GM21576 (cell line): ENCODE results near the gene GPR89B.
"Not testable (repeated sequence)": the region's sequence is repeated elsewhere in the genome, so short reads cannot be mapped to it uniquely, and the experiment has no call there.

Experiments used
- ATAC-seq: cut with Tn5 transposase; IDR thresholded peaks from one replicate; pipeline ENCODE4 v1.9.1; 2021; ENCODE audit warnings: mild to moderate bottlenecking, moderate library complexity; ENCODE audit not compliant: unreplicated experiment

GPR89B gene

GRCh38 chr1:147928236-147929132, at the start of gene GPR89B:
GPR89B (plus strand) TSS chr1:147928420; CDS start chr1:147928537, 117 bp downstream.
- peak; percentile 97 for ATAC-seq

- no peak for ATAC-seq
These were observed 48.3 kb upstream of the GPR89B start for GRCh38 chr1:147879911-147880310.

DNA sequence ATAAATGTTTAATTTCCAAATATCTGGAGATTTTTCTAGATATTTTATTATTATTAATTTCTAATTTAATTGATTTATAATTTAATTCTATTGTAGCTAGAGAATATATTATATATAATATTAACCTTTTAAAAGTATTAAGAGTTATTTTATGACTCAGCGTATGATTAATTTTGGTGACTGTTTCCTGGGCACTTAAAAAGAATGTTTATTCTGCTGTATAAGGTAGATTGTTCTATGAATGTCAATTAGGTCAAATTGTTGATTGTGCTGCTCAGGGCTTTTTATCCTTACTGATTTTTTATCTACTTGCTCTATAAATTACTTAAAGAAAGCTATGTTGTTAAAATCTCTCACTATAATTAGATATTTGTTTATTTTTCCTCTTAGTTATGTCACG, 45.7 kb upstream of the GPR89B start:
- ATAC-seq: no peak

DNA sequence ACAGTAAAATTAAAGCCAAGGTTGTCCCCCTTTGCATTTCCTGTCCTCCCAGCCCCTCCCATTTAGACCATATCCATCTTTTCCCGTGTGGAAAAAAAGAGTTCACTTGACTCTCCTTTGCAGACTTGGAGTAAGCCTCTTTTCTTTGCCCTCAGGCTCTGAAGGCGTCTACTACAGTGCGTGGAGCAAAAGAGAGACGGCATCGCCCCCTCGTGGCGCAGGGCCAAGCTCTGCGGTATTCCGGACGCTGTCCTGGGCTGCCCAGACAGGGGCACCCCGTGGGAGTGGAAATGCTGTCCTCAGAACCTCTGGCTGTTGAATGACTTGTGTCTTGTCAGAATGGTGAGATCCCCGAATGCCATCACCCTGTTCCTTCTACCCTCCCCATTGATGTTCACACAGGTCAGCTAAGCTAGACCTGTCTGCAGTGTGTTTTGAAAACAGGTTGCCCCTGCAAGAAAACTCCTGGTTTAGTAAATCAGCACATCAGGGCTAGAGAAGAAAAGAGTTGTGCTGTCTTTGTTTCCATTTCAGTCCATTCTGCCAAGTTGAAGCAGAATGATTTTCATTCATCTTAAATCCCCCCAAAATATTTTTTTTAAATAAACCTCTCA, 37.9 kb upstream of the GPR89B start:
- no peak for ATAC-seq

DNA sequence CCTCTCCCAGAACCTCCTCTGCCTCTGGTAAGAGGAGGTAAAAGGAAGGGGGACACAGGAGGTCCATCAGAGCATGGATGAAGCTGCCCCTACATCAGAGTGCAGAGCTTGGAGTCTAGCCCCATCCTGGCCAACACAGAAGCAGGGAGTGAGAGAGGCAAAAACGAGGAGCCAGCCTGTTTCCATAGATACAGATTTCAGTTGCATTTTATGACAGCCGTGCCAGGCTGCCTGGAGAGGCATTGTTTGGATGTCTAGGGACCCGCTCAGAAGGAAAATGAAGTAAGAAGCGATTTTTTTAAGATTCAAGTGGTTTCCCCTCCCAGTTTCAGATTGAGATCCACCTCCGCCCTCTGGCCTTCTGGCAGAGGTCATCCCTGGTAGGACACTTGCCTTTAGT, 37.1 kb upstream of the GPR89B start:
- ATAC-seq: no peak

GRCh38 chr1:147892216-147892615, 36.0 kb upstream of the GPR89B start:
- no peak for ATAC-seq

DNA sequence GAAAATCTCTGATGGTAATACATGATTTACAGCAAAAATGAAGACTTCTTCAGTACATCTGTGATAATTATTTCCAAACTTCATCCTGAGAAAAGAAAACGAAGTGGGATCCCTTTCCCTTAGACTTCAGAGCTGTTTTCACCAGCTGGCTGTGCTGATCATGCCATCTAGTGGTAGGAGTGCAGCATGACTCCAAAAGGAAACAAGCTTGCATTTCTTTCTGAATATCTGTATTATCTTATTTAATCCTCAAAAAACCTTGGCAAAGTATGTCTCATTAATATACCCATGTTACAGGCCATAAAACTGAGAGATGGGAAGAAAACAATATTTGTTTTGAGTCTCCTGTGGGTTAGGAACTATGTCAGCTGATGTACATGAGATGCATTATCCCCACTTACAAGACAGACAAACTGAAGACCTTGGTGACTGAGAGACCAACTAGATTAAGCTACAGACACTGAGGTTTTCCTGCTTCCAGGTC, 35.4 kb upstream of the GPR89B start:
- ATAC-seq: no peak

GRCh38 chr1:147895123-147895522, 33.1 kb upstream of the GPR89B start:
- no peak for ATAC-seq

- no peak for ATAC-seq
These were observed 31.0 kb upstream of the GPR89B start for GRCh38 chr1:147897029-147897752.

GRCh38 chr1:147897789-147898188, 30.4 kb upstream of the GPR89B start:
- no peak for ATAC-seq

DNA sequence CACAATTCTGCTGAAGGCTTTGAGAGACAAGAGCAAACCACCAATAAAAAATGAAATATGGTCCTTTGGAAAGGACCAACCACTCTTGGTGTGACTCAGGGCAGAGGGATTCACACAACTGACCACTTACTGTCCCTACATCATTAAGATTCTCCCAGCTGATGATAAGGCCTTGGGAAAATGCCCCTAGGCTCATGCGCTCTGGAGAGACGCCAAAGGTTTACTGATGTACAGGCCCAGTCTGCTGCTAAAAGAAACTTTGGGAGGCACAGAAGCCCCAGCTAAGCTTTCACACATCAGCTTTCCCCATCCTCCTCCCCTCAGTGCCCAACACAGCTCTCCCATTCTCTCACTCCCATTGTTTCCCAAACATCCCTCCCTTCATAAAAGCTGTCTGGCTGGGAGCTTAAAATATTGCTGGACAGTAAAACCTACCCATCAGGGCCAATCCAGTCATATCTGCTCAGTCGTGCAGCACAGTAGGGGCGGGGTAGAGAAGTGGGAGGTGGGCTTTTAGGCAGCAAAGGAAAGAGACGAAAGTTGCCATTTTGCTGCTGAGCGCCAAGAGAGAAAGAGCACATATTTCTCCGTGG, 25.9 kb upstream of the GPR89B start, which contains the start of gene GJA8:
GJA8 (plus strand) TSS at position 543 of the 593 bp plus-strand sequence. CDS start 5,161 bp downstream, outside the sequence.
- no peak for ATAC-seq

- no peak for ATAC-seq
These were observed 23.5 kb upstream of the GPR89B start for GRCh38 chr1:147904726-147905125.

DNA sequence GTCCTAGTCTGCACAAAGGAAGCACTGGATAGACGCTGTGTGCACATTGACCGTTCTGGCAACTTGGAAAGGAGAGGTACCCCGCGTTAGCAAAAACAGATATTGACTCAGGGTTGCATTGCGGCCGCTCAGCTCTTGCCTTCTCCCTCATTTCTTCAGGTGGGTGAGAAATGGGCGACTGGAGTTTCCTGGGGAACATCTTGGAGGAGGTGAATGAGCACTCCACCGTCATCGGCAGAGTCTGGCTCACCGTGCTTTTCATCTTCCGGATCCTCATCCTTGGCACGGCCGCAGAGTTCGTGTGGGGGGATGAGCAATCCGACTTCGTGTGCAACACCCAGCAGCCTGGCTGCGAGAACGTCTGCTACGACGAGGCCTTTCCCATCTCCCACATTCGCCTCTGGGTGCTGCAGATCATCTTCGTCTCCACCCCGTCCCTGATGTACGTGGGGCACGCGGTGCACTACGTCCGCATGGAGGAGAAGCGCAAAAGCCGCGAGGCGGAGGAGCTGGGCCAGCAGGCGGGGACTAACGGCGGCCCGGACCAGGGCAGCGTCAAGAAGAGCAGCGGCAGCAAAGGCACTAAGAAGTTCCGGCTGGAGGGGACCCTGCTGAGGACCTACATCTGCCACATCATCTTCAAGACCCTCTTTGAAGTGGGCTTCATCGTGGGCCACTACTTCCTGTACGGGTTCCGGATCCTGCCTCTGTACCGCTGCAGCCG, 20.3 kb upstream of the GPR89B start:
- ATAC-seq: no peak

DNA sequence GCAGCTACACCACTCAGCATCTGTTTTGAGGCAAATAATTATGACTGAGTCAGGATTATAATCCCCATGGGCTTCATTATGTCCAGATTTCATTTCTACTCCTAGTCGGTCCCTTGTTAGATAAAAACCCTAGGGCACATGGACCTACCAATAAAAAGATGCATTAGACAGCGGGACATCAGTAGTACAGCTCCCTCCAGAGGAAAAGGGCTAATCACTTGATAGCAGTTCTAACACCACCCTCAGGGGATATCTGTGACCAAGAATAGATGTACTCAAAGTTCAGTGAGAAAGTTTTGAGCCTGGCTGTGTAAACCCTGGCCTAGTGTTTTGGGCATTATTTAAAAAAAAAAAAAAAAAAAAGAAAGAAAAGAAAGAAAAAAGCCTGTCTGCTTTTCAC, 15.7 kb upstream of the GPR89B start:
- ATAC-seq: no peak

DNA sequence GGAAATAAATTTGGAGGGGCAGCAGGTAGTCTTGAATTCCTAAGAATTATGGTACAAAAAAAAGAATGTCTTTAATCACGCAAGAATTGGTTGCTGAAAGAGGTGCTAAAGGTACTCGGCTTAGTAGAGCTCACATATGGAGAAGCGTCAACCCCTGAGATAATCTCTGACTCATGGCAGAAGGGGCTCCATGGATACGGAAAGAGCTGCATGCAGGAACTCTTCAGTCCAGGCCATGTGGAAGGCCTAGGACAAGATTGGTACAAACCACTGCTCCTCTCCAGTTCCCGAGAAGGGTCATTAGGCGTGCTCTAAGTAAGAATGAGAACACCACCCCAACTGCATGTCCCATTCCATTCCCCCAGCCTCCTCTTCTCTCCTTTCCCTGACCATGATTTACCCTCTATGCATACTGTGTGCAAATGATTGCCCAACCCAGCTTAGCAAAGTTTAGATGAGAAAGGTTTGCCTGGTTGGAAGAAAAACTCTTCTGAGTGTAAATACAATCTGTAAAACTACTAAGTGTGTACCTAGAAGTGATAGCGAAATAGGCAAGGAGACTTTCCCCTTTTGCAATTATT, 14.8 kb upstream of the GPR89B start:
- ATAC-seq: no peak

DNA sequence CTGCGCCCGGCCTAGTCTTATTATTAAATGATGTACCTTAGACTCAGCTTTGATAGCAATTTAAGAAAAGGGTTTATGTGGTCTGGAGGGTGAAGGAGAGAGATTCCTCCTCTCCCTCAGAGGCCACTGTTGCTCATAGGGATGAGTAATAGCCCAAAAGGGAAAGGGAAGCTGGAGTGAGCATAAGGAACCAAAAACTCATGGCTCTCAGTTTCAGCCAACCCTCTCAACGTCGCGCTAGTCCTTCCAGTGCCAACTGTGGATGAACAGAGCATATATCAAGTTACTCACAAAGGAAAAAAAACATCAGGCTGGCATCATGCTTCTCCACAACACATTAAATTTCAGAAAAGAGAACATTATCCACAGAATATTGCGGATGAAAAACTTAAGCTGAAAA, 8.3 kb upstream of the GPR89B start:
- ATAC-seq: no peak

DNA sequence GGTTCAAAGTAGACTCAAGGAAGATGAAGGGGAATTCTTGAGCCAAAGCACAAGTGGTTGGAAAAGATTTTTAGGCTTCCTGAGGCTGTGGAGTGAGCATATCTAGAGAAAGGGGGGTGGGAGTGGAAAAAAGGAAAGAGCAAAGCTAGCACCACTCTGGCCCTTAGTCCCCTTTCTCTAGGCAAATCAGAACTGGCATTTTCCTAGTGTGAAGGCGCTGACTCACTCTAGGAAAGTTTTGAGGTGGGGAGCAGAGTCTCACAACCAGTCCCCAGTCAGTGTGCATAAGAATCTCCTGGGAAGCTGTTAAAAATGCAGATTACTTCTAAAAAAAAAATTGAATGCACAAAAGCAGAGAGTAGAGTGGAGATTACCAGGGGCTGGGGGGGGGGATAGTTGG, 3.4 kb upstream of the GPR89B start:
- no peak for ATAC-seq

- not testable (repeated sequence) for ATAC-seq
These were observed 1.0 kb upstream of the GPR89B start for GRCh38 chr1:147927215-147927614.

- ATAC-seq: not testable (repeated sequence)
These were observed 531 bp upstream of the GPR89B start for GRCh38 chr1:147927689-147928088.

GRCh38 chr1:147931137-147931536, 2.9 kb downstream of the GPR89B start:
- not testable (repeated sequence) for ATAC-seq
